Measurements from ENCODE around the gene DOCK2. TPM values are rescaled to one million over a fixed set of nuclear protein-coding genes. Genes with fewer than 3 reads are reported as not detected.
A peak's percentile ranks its signal among the peaks of the same experiment; 100 is the strongest.

DOCK2 gene
- total RNA-seq, 2 experiments from 2014 or later = 189 to 198 TPM

DNA sequence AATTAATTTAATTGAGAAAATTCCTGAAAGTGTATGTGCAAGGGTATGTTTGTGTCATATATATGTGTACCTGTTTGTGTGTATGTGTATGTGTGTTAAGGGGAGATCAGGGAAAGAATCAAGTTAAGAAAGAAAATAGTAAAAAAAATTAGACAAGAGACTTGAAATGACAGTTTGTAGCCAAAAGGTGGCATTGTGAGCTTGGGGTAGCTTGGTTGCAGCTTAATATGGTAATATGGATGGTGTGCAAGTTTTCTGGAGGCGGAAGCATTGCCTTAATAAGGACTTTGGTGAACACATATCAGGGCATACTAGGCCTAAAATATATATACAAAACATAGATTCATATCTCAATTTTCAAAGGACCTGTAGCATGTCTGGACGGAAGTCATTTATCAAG is 213.3 kb downstream of the DOCK2 start:
- intact Hi-C loops (cut with DNase I, micrococcal nuclease) = no loop called here
- Mint-ChIP-seq H3K27me3 (no peaks in the 10 kb centered on the region), H3K4me1 (peaks cover 9% of the 10 kb centered on the region), H3K4me3 (no peak overlapping the region), H3K27ac (no peak overlapping the region), H3K36me3 (ENCODE audit: low read depth) (peaks cover 77% of the 10 kb centered on the region), H3K9me3 (ENCODE audit: low read depth) (peaks cover 22% of the 10 kb centered on the region)
- ChIA-PET CTCF (interaction anchor here (0.7 kb wide), 1 partner anchor 18 kb away, joined by 4 read pairs; no protein-coding TSS in a partner anchor), POLR2A (interaction anchor here (0.6 kb wide), 1 partner anchor 174 kb away, joined by 6 read pairs; no protein-coding TSS in a partner anchor)
- no peak for ATAC-seq
- no peak for DNase-seq

DNA sequence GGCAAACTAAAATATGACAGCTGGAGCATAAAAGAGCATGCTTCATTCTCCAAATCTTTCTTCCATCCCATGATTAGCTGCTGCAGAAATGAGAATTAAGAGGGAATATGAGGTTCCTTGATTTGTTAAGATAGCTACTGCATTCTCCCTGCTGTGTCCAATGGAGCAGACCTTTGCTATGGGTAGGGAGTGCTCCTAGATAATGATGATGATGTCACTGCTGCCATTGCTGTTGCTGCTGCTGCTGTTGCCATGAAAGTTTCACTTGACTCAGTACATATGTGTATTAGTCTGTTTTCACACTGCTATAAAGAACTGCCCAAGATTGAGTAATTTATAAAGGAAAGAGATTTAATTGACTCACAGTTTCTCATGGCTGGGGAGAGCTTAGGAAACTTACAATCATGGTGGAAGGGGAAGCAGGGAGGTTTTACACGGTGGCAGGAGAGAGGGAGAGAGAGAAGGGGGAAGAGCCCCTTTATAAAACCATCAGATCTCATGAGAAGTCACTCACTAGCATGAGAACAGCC is 214.3 kb downstream of the DOCK2 start:
- Mint-ChIP-seq H3K9me3 (ENCODE audit: low read depth) (peaks cover 22% of the 10 kb centered on the region), H3K36me3 (ENCODE audit: low read depth) (peaks cover 78% of the 10 kb centered on the region), H3K4me1 (peaks cover 18% of the 10 kb centered on the region), H3K27me3 (no peaks in the 10 kb centered on the region), H3K4me3 (no peak overlapping the region), H3K27ac (no peak overlapping the region)
- no peak for DNase-seq
- ChIA-PET POLR2A (no interaction called here), CTCF (interaction anchor here (0.6 to 0.8 kb wide), 3 partner anchors 13 to 281 kb away, joined by 3 read pairs; no protein-coding TSS in a partner anchor)
- intact Hi-C loops (cut with DNase I, micrococcal nuclease) = no loop called here
- ATAC-seq = no peak

DNA sequence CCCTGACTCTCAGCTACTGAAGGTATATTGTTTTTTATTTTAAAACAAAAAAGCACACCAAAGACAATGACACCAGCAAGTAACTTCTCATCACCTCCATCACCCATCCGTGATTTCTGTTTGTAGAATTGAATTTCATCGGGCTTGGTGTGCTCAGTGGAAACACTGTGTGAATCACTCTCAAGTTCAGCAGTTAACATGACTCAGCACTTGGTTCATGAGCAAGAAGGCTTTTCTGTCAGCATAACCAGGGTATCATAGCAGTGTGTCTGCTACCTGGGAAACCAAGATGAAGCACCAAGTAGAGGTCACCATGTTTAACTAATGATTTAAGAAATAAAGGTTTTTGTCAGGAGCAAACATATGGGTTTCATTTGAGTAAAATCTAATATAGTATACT is 219.5 kb downstream of the DOCK2 start:
- POLR2A ChIA-PET = interaction anchor here (0.7 kb wide), 1 partner anchor 9 kb away, joined by 6 read pairs; no protein-coding TSS in a partner anchor
- ATAC-seq = peak; percentile 95
- Mint-ChIP-seq H3K36me3 (ENCODE audit: low read depth) (peaks cover 38% of the 10 kb centered on the region), H3K9me3 (ENCODE audit: low read depth) (peaks cover 7% of the 10 kb centered on the region), H3K4me3 (no peak overlapping the region), H3K4me1 (peaks cover 31% of the 10 kb centered on the region), H3K27me3 (no peaks in the 10 kb centered on the region), H3K27ac (no peak overlapping the region)
- CTCF ChIA-PET = no interaction called here
- intact Hi-C loops (cut with DNase I, micrococcal nuclease) = no loop called here
- DNase-seq = peak; percentile 31

DNA sequence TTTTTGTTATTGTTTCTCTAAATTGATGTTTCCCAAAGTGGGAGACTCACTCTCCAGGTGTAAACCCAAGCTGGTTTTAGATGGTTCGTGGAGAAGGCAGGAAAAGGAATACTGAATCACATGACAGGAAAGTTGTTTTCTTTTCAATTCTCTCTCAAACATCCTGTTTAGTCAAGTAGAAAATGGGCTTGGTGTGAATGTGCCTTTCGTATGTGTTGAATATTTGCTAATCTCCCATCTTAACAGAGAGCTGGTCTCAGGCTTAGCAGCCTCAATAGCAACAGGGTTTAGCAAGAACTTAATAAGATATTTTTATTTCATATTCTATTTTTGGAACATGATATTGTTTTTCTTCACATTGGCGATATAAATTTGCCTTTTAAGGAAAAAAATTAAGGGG is 223.5 kb downstream of the DOCK2 start:
- DNase-seq = no peak
- intact Hi-C loops (cut with DNase I, micrococcal nuclease) = no loop called here

DNA sequence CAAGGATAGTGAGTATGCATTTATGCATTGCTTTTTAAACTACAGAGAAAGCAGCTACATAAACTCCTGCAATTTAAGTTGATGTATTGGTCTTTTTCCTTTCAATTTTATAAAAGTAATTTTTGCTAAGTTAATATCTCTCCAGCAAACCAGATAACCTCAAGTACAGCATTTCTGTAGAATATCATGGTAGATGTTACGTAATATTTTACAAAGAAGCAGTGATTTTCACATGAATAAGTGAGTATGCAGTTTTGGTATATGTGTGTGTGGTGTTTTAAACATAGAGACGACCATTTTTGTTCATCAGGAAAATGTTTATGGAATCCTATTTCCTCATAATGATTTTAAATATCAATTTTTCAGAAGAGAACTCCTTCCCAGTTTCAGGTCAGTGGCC is 224.4 kb downstream of the DOCK2 start:
- CTCF ChIA-PET = interaction anchor here (0.6 kb wide), 1 partner anchor 1871 kb away, joined by 4 read pairs; no protein-coding TSS in a partner anchor

More for the DNA sequence above, 223.5 kb downstream of the DOCK2 start:
- CTCF ChIA-PET = interaction anchor here (0.9 kb wide), 1 partner anchor 21 kb away, joined by 3 read pairs; no protein-coding TSS in a partner anchor
- no peaks in the 10 kb centered on the region for H3K27me3 Mint-ChIP-seq
- no peak for ATAC-seq
- H3K4me1 Mint-ChIP-seq = peaks cover 22% of the 10 kb centered on the region
- no peaks in the 10 kb centered on the region for H3K9me3 Mint-ChIP-seq (ENCODE audit: low read depth)
- no peak overlapping the region for H3K4me3 Mint-ChIP-seq
- POLR2A ChIA-PET = no interaction called here
- H3K27ac Mint-ChIP-seq = no peak overlapping the region
- peaks cover 25% of the 10 kb centered on the region for H3K36me3 Mint-ChIP-seq (ENCODE audit: low read depth)

DNA sequence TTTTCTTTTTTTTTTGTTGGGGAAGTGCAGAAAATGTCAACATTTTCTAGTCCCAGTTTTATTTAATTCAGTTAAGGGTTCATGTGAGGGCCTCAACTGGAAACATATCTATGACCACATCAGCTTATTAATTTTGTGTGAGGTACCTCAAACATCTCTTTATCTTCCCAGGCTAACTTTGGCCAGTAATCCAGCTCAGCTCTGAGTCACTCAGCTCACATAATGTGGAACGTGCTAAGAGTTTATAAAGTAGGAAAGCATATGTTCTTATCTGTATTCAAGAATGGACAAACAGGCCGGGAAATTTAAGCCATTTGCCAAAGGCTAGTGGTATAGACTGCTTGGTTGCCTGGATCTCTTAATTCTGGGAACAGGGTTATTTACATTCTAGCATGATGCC is 224.9 kb downstream of the DOCK2 start:
- no peaks in the 10 kb centered on the region for H3K9me3 Mint-ChIP-seq (ENCODE audit: low read depth)
- DNase-seq (no peak), ATAC-seq (no peak)
- H3K27me3 Mint-ChIP-seq = no peaks in the 10 kb centered on the region
- H3K36me3 Mint-ChIP-seq (ENCODE audit: low read depth) = peaks cover 18% of the 10 kb centered on the region
- H3K4me3 Mint-ChIP-seq = no peak overlapping the region
- H3K27ac Mint-ChIP-seq = no peak overlapping the region
- H3K4me1 Mint-ChIP-seq = peaks cover 12% of the 10 kb centered on the region
- intact Hi-C loops (cut with DNase I, micrococcal nuclease) = no loop called here
- CTCF ChIA-PET = no interaction called here
- POLR2A ChIA-PET = no interaction called here

More for the DNA sequence above, 224.4 kb downstream of the DOCK2 start:
- Mint-ChIP-seq H3K4me3 (no peak overlapping the region), H3K4me1 (peaks cover 15% of the 10 kb centered on the region), H3K27me3 (no peaks in the 10 kb centered on the region), H3K36me3 (ENCODE audit: low read depth) (peaks cover 18% of the 10 kb centered on the region), H3K27ac (no peak overlapping the region), H3K9me3 (ENCODE audit: low read depth) (no peaks in the 10 kb centered on the region)
- POLR2A ChIA-PET = no interaction called here
- ATAC-seq = no peak
- intact Hi-C loops (cut with DNase I, micrococcal nuclease) = no loop called here
- DNase-seq = no peak

DNA sequence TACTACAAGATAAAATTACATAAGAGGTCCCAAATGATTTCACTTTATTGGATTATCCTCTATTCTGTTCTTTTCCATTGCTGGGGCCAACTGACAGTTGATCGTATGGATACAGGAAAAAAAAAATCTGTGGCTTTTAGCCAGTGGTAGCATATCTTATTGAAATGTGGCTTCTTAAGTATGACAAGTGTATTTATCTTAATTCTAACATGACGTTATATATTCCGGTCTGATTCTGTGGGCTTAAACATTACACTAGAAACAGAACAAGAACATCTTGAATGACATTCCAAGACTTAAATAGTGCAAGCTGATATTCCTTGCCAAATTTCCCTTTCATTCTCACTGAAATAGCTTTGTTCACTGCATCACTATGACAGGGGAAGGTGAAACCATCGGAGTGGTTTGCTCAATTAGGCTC is 225.3 kb downstream of the DOCK2 start:
- Mint-ChIP-seq H3K36me3 (ENCODE audit: low read depth) (peaks cover 19% of the 10 kb centered on the region), H3K4me3 (no peak overlapping the region), H3K27me3 (no peaks in the 10 kb centered on the region), H3K9me3 (ENCODE audit: low read depth) (no peaks in the 10 kb centered on the region), H3K4me1 (peaks cover 8% of the 10 kb centered on the region), H3K27ac (no peak overlapping the region)
- ATAC-seq (no peak), DNase-seq (no peak)
- POLR2A ChIA-PET = no interaction called here
- CTCF ChIA-PET = no interaction called here
- intact Hi-C loops (cut with DNase I, micrococcal nuclease) = no loop called here

DNA sequence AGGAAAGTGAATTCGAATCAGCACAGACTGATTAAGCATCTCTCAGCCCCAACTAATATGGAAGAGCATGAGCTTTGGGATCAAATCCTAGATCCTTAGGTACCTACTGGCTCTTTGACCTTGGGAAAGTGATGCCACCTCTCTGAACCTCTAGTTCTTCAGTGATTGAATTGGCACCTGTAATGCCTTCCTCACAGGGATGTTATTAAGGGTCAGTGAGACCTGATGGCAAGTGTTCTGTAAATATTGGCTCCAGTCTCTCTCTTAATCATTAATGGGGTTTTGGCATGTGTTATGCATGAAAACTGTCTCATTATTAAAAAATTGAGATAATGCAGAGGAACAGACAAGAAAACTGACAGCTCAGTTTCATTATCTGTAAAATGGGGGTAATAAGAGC is 227.4 kb downstream of the DOCK2 start:
- Mint-ChIP-seq H3K36me3 (ENCODE audit: low read depth) (peaks cover 36% of the 10 kb centered on the region), H3K27me3 (no peaks in the 10 kb centered on the region), H3K9me3 (ENCODE audit: low read depth) (no peaks in the 10 kb centered on the region), H3K4me3 (no peak overlapping the region), H3K27ac (no peak overlapping the region), H3K4me1 (peaks cover 6% of the 10 kb centered on the region)
- intact Hi-C loops (cut with DNase I, micrococcal nuclease) = no loop called here
- ChIA-PET CTCF (interaction anchor here (0.7 kb wide), 1 partner anchor 34 kb away, joined by 3 read pairs; no protein-coding TSS in a partner anchor), POLR2A (no interaction called here)
- DNase-seq (no peak), ATAC-seq (no peak)

DNA sequence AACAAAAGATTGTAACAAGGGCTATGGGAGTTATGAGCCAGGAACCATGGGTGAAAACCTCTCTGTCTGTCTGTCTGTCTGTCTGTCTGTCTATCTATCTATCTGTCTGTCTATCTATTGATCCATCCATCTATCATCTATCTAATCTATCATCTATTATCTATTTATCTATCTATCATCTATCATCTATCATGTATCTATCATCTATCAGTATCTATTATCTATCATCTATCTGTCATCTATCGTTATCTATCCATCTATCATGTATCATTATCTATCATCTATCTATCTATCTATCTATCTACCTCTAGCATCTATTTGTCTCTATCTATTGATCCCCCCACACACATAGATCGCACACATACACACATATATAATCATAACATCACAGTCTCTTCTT is 230.3 kb downstream of the DOCK2 start:
- no peak overlapping the region for H3K27ac Mint-ChIP-seq
- intact Hi-C loops (cut with DNase I, micrococcal nuclease) = no loop called here
- DNase-seq (no peak), ATAC-seq (no peak)
- no peak overlapping the region for H3K4me3 Mint-ChIP-seq
- H3K27me3 Mint-ChIP-seq = no peaks in the 10 kb centered on the region
- CTCF ChIA-PET = interaction anchor here (0.7 kb wide), 1 partner anchor 687 kb away, joined by 3 read pairs; no protein-coding TSS in a partner anchor
- H3K9me3 Mint-ChIP-seq (ENCODE audit: low read depth) = no peaks in the 10 kb centered on the region
- POLR2A ChIA-PET = no interaction called here
- H3K4me1 Mint-ChIP-seq = no peaks in the 10 kb centered on the region
- peaks cover 28% of the 10 kb centered on the region for H3K36me3 Mint-ChIP-seq (ENCODE audit: low read depth)

DNA sequence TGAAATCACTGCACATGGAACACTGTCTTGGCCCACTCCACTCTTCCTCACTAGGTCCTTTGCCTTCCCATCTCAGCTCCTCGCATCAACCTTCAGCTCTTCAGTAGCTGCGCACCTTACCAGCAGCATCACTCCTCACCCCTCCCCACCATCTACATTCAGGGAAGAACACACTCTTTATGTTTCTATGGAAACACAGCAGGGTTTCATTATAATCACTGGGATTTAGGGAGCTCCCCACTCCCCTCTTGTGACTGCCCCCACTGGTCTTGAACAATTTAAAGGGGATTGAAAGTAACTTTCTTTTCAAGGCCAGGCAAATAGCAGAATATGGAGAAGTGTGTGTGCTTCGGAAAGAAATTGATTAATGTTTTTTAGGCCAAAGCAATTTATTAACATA is 232.0 kb downstream of the DOCK2 start:
- H3K27me3 Mint-ChIP-seq = no peaks in the 10 kb centered on the region
- ATAC-seq = no peak
- no peaks in the 10 kb centered on the region for H3K9me3 Mint-ChIP-seq (ENCODE audit: low read depth)
- H3K4me3 Mint-ChIP-seq = no peak overlapping the region
- no peak overlapping the region for H3K27ac Mint-ChIP-seq
- intact Hi-C loops (cut with DNase I, micrococcal nuclease) = no loop called here
- no peaks in the 10 kb centered on the region for H3K4me1 Mint-ChIP-seq
- ChIA-PET CTCF (no interaction called here), POLR2A (interaction anchor here (0.6 kb wide), 1 partner anchor 423 kb away, joined by 3 read pairs; no protein-coding TSS in a partner anchor)
- no peak for DNase-seq
- H3K36me3 Mint-ChIP-seq (ENCODE audit: low read depth) = peaks cover 28% of the 10 kb centered on the region

DNA sequence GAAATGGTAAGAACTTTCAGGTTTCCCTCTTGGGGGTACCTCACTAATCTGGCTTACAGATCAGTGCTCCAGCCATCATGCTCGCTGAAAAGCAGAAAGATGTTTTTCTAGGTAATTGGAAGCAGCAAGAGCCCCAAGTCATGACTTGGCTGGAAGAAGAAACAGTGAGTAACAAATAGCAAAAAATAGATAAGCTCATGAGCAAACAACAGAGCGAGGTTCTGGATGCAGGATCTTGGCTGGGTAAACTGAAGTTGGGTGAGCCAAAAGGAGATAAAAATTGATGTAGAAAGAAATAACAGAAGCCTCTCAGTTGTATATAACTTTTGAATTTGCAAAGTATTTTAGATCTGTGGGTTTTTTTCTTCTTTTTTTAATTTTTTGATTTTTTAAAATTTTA is 233.1 kb downstream of the DOCK2 start:
- CTCF ChIA-PET = no interaction called here
- ATAC-seq = no peak
- Mint-ChIP-seq H3K36me3 (ENCODE audit: low read depth) (peaks cover 22% of the 10 kb centered on the region), H3K27ac (no peak overlapping the region), H3K27me3 (no peaks in the 10 kb centered on the region), H3K9me3 (ENCODE audit: low read depth) (no peaks in the 10 kb centered on the region), H3K4me3 (no peak overlapping the region), H3K4me1 (no peaks in the 10 kb centered on the region)
- no peak for DNase-seq
- POLR2A ChIA-PET = no interaction called here
- intact Hi-C loops (cut with DNase I, micrococcal nuclease) = no loop called here

DNA sequence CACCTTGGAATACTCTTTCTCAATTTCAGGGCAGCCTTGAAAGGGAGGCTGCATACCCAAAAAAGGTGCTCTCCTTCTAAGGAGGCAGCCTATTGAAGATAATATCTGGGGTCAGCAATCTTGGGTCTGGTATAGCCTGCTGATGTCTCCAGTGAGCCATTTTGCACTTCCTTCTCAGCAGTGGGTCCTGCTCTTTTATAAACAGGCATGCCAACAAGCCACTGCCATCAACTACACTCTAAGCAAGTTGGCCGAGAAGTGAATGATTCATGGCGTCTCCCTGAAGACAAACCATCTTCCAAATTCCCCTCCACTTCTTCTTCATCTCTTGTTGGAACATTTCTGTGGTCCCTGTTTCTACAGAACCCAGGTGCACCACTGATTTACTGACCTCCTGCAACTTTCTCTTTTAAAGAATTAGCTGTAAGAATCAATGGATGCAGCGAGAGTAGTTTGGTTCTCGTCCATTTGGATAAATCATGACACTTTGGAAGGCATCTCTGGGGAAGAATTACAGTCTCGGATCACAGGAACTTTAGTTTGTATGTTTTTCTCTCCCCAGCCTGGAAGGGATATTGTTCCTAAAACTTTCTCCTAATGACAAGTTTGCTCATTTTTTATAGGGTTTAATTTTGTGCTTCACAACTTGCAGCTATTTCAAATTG is 234.9 kb downstream of the DOCK2 start:
- no peak overlapping the region for H3K4me3 Mint-ChIP-seq
- H3K27me3 Mint-ChIP-seq = no peaks in the 10 kb centered on the region
- ChIA-PET CTCF (interaction anchor here (0.6 kb wide), 1 partner anchor 288 kb away, joined by 3 read pairs; no protein-coding TSS in a partner anchor), POLR2A (no interaction called here)
- H3K4me1 Mint-ChIP-seq = peaks cover 3% of the 10 kb centered on the region
- intact Hi-C loops (cut with DNase I, micrococcal nuclease) = no loop called here
- peaks cover 28% of the 10 kb centered on the region for H3K36me3 Mint-ChIP-seq (ENCODE audit: low read depth)
- DNase-seq = no peak
- no peaks in the 10 kb centered on the region for H3K9me3 Mint-ChIP-seq (ENCODE audit: low read depth)
- no peak overlapping the region for H3K27ac Mint-ChIP-seq
- ATAC-seq = no peak

Measured in activated CD4-positive, alpha-beta T cell treated with anti-CD3 and anti-CD28 coated beads for 36 hours (primary cell).